Stomach (tissue), 4 donors: ENCODE measurements around the gene SLC25A13.

Source experiments
- CTCF ChIP-seq, 7 experiments: fragments of 450-650 bp in 4 of 7; fragments of 200-600 bp in 3 of 7; sonication (generic) in 3 of 7; IDR thresholded peaks; one replicate each; pipeline ENCODE4 v1.5.1; 2016 to 2019; ENCODE audit warnings: antibody characterized with exemption in 7 of 7, control low read depth in 2 of 7, mild to moderate bottlenecking in 1 of 7
- POLR2A ChIP-seq, 4 donors: fragments of 450-650 bp; IDR thresholded peaks; one replicate each; pipeline ENCODE4 v1.6.1; 2016; ENCODE audit warnings: antibody characterized with exemption in 4 of 4, control low read depth in 2 of 4, mild to moderate bottlenecking in 1 of 4, moderate library complexity in 1 of 4
- POLR2AphosphoS5 ChIP-seq, 3 donors: sonication (generic); formaldehyde crosslinking; IDR thresholded peaks; one replicate each; pipeline ENCODE4 v1.6.1; 2016; ENCODE audit warnings: antibody characterized with exemption in 3 of 3

GRCh38 chr7:96253441-96253840, 68.5 kb downstream of the SLC25A13 start:
- TF ChIP-seq POLR2A (IDR thresholded peaks at IDR 0.05) (no peak), CTCF (IDR thresholded peaks at IDR 0.05) (no peak), POLR2AphosphoS5 (IDR thresholded peaks at IDR 0.05) (no peak)
